SHP77 (cell line): ENCODE data around the gene VIT.

Experiments used
- DNase-seq, 2 experiments: peaks; one replicate each; lab custom pipeline; 2025; lab: John Stamatoyannopoulos, UW

Gene VIT

GRCh38 chr2:36696533-36696932 is at the start of gene VIT:
TSS of gene VIT (plus strand) at chr2:36696707. CDS start at chr2:36716371, 19,664 bp downstream.
- no peak for DNase-seq

GRCh38 chr2:36650031-36650829 is 46.3 kb upstream of the VIT start:
- no peak for DNase-seq

GRCh38 chr2:36653155-36653554 is 43.4 kb upstream of the VIT start:
- no peak for DNase-seq

- DNase-seq: no peak
These were observed 42.4 kb upstream of the VIT start for GRCh38 chr2:36653967-36654694.

GRCh38 chr2:36655453-36655852 is 41.1 kb upstream of the VIT start:
- no peak for DNase-seq

- DNase-seq: no peak
These were observed 38.8 kb upstream of the VIT start for GRCh38 chr2:36657703-36658102.

- DNase-seq: no peak
These were observed 38.2 kb upstream of the VIT start for GRCh38 chr2:36658277-36658748.

- DNase-seq: no peak
These were observed 37.3 kb upstream of the VIT start for GRCh38 chr2:36659218-36659617.

- no peak for DNase-seq
These were observed 36.6 kb upstream of the VIT start for GRCh38 chr2:36659872-36660312.

GRCh38 chr2:36662638-36663037 is 33.9 kb upstream of the VIT start:
- no peak for DNase-seq

- DNase-seq: no peak
These were observed 33.2 kb upstream of the VIT start for GRCh38 chr2:36663295-36663694.

GRCh38 chr2:36663851-36664695 is 32.4 kb upstream of the VIT start:
- DNase-seq: peak; percentile 12 to 53

GRCh38 chr2:36664696-36665076 is 31.8 kb upstream of the VIT start:
- no peak for DNase-seq

GRCh38 chr2:36667931-36668330 is 28.6 kb upstream of the VIT start:
- DNase-seq: no peak

- DNase-seq: no peak
These were observed 25.5 kb upstream of the VIT start for GRCh38 chr2:36670881-36671595.

GRCh38 chr2:36671731-36672130 is 24.8 kb upstream of the VIT start:
- DNase-seq: no peak

GRCh38 chr2:36672199-36672598 is 24.3 kb upstream of the VIT start:
- DNase-seq: peak in 1 of 2 experiments; percentile 8

- no peak for DNase-seq
These were observed 20.8 kb upstream of the VIT start for GRCh38 chr2:36675579-36676282.

GRCh38 chr2:36676364-36676763 is 20.1 kb upstream of the VIT start:
- DNase-seq: no peak

GRCh38 chr2:36677386-36677785 is 19.1 kb upstream of the VIT start:
- DNase-seq: no peak

GRCh38 chr2:36677996-36678605 is 18.4 kb upstream of the VIT start:
- DNase-seq: no peak
